GM23338 (cell line): ENCODE results near the gene CASKIN2. TPM values are rescaled to one million over a fixed set of nuclear protein-coding genes. Genes with fewer than 3 reads are reported as not detected.

ENCODE experiments used
- ATAC-seq: fragments of 200-7000 bp; cut with Tn5 transposase; 3 replicates; pipeline ENCODE4 v1.9.1; 2020
- DNase-seq: peaks from one replicate; pipeline ENCODE4 v3.0.0-alpha.2; 2015; ENCODE audit warnings: low spot score
- H2AFZ ChIP-seq: fragments of 200-600 bp; sonication (generic); 2 replicates; pipeline ENCODE4 v1.8.0; 2016; ENCODE audit warnings: antibody characterized with exemption, mild to moderate bottlenecking, moderate library complexity
- H3F3A ChIP-seq: fragments of 200-600 bp; sonication (generic); replicated peaks from 2 replicates; pipeline ENCODE4 v1.8.0; 2017; ENCODE audit warnings: antibody characterized with exemption, mixed run types, low read depth
- H3K27ac ChIP-seq: fragments of 200-600 bp; sonication (generic); 2 replicates; pipeline ENCODE4 v1.6.1; 2016; ENCODE audit warnings: low read depth
- H3K27me3 ChIP-seq: fragments of 200-600 bp; sonication (generic); 2 replicates; pipeline ENCODE4 v1.8.0; 2016; ENCODE audit warnings: mild to moderate bottlenecking, mixed run types, moderate library complexity; ENCODE audit not compliant: insufficient read depth
- H3K36me3 ChIP-seq: fragments of 200-600 bp; sonication (generic); 2 replicates; pipeline ENCODE4 v1.8.0; 2016; ENCODE audit warnings: mild to moderate bottlenecking; ENCODE audit not compliant: insufficient read depth
- H3K4me1 ChIP-seq: fragments of 200-600 bp; sonication (generic); 2 replicates; pipeline ENCODE4 v1.8.0; 2016; ENCODE audit warnings: mild to moderate bottlenecking, moderate library complexity; ENCODE audit not compliant: insufficient read depth
- H3K4me2 ChIP-seq: fragments of 200-600 bp; sonication (generic); 2 replicates; pipeline ENCODE4 v1.7.1; 2017; ENCODE audit warnings: mixed run types
- H3K4me3 ChIP-seq: fragments of 200-600 bp; sonication (generic); 2 replicates; pipeline ENCODE4 v1.6.1; 2016; ENCODE audit warnings: mixed run types
- H3K79me2 ChIP-seq: fragments of 200-600 bp; sonication (generic); replicated peaks from 2 replicates; pipeline ENCODE4 v1.8.0; 2017; ENCODE audit warnings: mild to moderate bottlenecking; ENCODE audit not compliant: insufficient read depth
- H3K9me2 ChIP-seq: fragments of 200-600 bp; sonication (generic); 2 replicates; pipeline ENCODE4 v1.8.0; 2017; ENCODE audit not compliant: insufficient read depth
- H4K20me1 ChIP-seq: fragments of 200-600 bp; sonication (generic); replicated peaks from 2 replicates; pipeline ENCODE4 v1.8.0; 2017; ENCODE audit warnings: mild to moderate bottlenecking; ENCODE audit not compliant: insufficient read depth
- H3K27ac Mint-ChIP-seq: 2 replicates; pipeline ENCODE4 v1.8.0; 2020; ENCODE audit warnings: inconsistent platforms, mild to moderate bottlenecking, moderate library complexity, mixed read lengths
- H3K27me3 Mint-ChIP-seq: 3 replicates; pipeline ENCODE4 v1.8.0; 2022; ENCODE audit warnings: low read depth, mild to moderate bottlenecking, moderate library complexity, mixed read lengths, inconsistent platforms; ENCODE audit not compliant: insufficient read depth, poor library complexity
- H3K36me3 Mint-ChIP-seq: 3 replicates; pipeline ENCODE4 v1.8.0; 2021; ENCODE audit warnings: low read depth, mild to moderate bottlenecking, inconsistent platforms, moderate library complexity, mixed read lengths
- H3K4me1 Mint-ChIP-seq: 3 replicates; pipeline ENCODE4 v1.8.0; 2020; ENCODE audit warnings: mild to moderate bottlenecking, inconsistent platforms, mixed read lengths
- H3K4me3 Mint-ChIP-seq: 3 replicates; pipeline ENCODE4 v1.8.0; 2021; ENCODE audit warnings: moderate library complexity, mild to moderate bottlenecking, inconsistent platforms, mixed read lengths
- H3K9me3 Mint-ChIP-seq: 3 replicates; pipeline ENCODE4 v1.8.0; 2020; ENCODE audit warnings: moderate library complexity, mild to moderate bottlenecking, inconsistent platforms, mixed read lengths
- CREB1 ChIP-seq: fragments of 250-450 bp; sonication (Bioruptor Pico); IDR thresholded peaks from 2 replicates; pipeline ENCODE4 v1.5.0; 2020; ENCODE audit warnings: low read depth, mild to moderate bottlenecking, moderate library complexity
- CTCF ChIP-seq, 2 experiments: fragments of 200-600 bp in 1 of 2; sonication (generic) in 1 of 2; conservative IDR thresholded peaks; 2 replicates each; pipeline versions ENCODE4 v1.5.1 to v1.6.1; 2016 to 2017; ENCODE audit warnings: antibody characterized with exemption in 2 of 2, low read depth in 2 of 2, mild to moderate bottlenecking in 2 of 2, moderate library complexity in 1 of 2
- EZH2 ChIP-seq: fragments of 200-600 bp; sonication (generic); IDR thresholded peaks from one replicate; pipeline ENCODE4 v1.8.0; 2017; ENCODE audit warnings: antibody characterized with exemption, mild to moderate bottlenecking, low read depth; ENCODE audit not compliant: unreplicated experiment
- EZH2phosphoT487 ChIP-seq: fragments of 200-600 bp; sonication (generic); IDR thresholded peaks from one replicate; pipeline ENCODE4 v1.8.1; 2018; ENCODE audit warnings: antibody characterized with exemption; ENCODE audit not compliant: unreplicated experiment
- JUNB ChIP-seq: IDR thresholded peaks from one replicate; pipeline ENCODE4 v1.6.1; 2016; ENCODE audit warnings: antibody characterized with exemption; ENCODE audit not compliant: unreplicated experiment
- NANOG ChIP-seq: IDR thresholded peaks from 2 replicates; pipeline ENCODE4 v1.6.1; 2016; ENCODE audit warnings: antibody characterized with exemption, borderline replicate concordance
- POLR2AphosphoS5 ChIP-seq: IDR thresholded peaks from 2 replicates; pipeline ENCODE4 v1.6.1; 2016; ENCODE audit warnings: antibody characterized with exemption, low read depth
- REST ChIP-seq: IDR thresholded peaks from one replicate; pipeline ENCODE4 v1.6.1; 2018; ENCODE audit warnings: antibody characterized with exemption; ENCODE audit not compliant: unreplicated experiment
- STAT1 ChIP-seq: IDR thresholded peaks from one replicate; pipeline ENCODE4 v1.6.1; 2016; ENCODE audit warnings: antibody characterized with exemption; ENCODE audit not compliant: unreplicated experiment
- ZNF114 ChIP-seq: fragments of 250-450 bp; sonication (Bioruptor Pico); IDR thresholded peaks from 2 replicates; pipeline ENCODE4 v1.5.0; 2020; ENCODE audit warnings: mild to moderate bottlenecking, moderate library complexity
- ZNF331 ChIP-seq: fragments of 250-450 bp; sonication (Bioruptor Pico); IDR thresholded peaks from 2 replicates; pipeline ENCODE4 v1.5.0; 2020; ENCODE audit warnings: low read depth, mild to moderate bottlenecking, moderate library complexity
- polyA plus RNA-seq: library from polyadenylated mRNA; unstranded; fragments of >200 nt; fragmentation: Nextera tagmentation; extraction: Ambion mirVana; gene quantifications from 2 replicates; pipeline ENCODE4 v1.2.1, GENCODE V29; 2016
- total RNA-seq: library from RNA; depleted of rRNA; stranded (reverse); fragments of >200 nt; shearing (Covaris generic); gene quantifications from 2 replicates; pipeline ENCODE4 v1.2.3, GENCODE V29; 2014
- TF ChIP-seq, protein P1 (sequence below): IDR thresholded peaks from 2 replicates; pipeline ENCODE4 v1.6.1; 2016; ENCODE audit warnings: antibody characterized with exemption
- TF ChIP-seq, protein P2 (sequence below): fragments of 250-450 bp; sonication (Bioruptor Pico); IDR thresholded peaks from 2 replicates; pipeline ENCODE4 v1.5.0; 2020; ENCODE audit warnings: mild to moderate bottlenecking, moderate library complexity

CASKIN2 gene
- total and polyA plus RNA-seq, 2 experiments from 2014 or later: 4.9 to 21.5 TPM

GRCh38 chr17:75505152-75505409, 10.3 kb downstream of the CASKIN2 start:
- H3K36me3 ChIP-seq: no peaks in the 10 kb centered on the region

More at GRCh38 chr17:75505152-75505409, 10.3 kb downstream of the CASKIN2 start:
- H3K27ac Mint-ChIP-seq: no peak overlapping the region
- H3K36me3 Mint-ChIP-seq: peaks cover 12% of the 10 kb centered on the region; the same call in 2 of the 3 replicates
- no peak overlapping the region for H3K27ac ChIP-seq
- peaks cover 7% of the 10 kb centered on the region for H3K27me3 Mint-ChIP-seq
- ATAC-seq: no peak
- H3K4me3 Mint-ChIP-seq: no peak overlapping the region
- no peaks in the 10 kb centered on the region for H3K9me3 Mint-ChIP-seq
- H3K79me2 ChIP-seq: no peaks in the 10 kb centered on the region
- no peak overlapping the region for H2AFZ ChIP-seq
- H3K4me1 ChIP-seq: no peaks in the 10 kb centered on the region
- H3K27me3 ChIP-seq: no peaks in the 10 kb centered on the region
- no peaks in the 10 kb centered on the region for H3F3A ChIP-seq
- DNase-seq: no peak
- no peaks in the 10 kb centered on the region for H4K20me1 ChIP-seq
- no peak for TF ChIP-seq NANOG
- TF ChIP-seq JUNB: no peak
- no peak for TF ChIP-seq CREB1 (CRISPR knock-in tag)
- TF ChIP-seq, protein P1, sequence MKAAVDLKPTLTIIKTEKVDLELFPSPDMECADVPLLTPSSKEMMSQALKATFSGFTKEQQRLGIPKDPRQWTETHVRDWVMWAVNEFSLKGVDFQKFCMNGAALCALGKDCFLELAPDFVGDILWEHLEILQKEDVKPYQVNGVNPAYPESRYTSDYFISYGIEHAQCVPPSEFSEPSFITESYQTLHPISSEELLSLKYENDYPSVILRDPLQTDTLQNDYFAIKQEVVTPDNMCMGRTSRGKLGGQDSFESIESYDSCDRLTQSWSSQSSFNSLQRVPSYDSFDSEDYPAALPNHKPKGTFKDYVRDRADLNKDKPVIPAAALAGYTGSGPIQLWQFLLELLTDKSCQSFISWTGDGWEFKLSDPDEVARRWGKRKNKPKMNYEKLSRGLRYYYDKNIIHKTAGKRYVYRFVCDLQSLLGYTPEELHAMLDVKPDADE: no peak
- no peak for TF ChIP-seq CTCF (conservative IDR thresholded peaks at IDR 0.05; ENCODE audit: low read depth in 2 of 2)
- TF ChIP-seq REST: no peak
- TF ChIP-seq ZNF331: no peak
- TF ChIP-seq EZH2phosphoT487: no peak
- TF ChIP-seq POLR2AphosphoS5: no peak
- no peak for TF ChIP-seq STAT1
- TF ChIP-seq, protein P2, sequence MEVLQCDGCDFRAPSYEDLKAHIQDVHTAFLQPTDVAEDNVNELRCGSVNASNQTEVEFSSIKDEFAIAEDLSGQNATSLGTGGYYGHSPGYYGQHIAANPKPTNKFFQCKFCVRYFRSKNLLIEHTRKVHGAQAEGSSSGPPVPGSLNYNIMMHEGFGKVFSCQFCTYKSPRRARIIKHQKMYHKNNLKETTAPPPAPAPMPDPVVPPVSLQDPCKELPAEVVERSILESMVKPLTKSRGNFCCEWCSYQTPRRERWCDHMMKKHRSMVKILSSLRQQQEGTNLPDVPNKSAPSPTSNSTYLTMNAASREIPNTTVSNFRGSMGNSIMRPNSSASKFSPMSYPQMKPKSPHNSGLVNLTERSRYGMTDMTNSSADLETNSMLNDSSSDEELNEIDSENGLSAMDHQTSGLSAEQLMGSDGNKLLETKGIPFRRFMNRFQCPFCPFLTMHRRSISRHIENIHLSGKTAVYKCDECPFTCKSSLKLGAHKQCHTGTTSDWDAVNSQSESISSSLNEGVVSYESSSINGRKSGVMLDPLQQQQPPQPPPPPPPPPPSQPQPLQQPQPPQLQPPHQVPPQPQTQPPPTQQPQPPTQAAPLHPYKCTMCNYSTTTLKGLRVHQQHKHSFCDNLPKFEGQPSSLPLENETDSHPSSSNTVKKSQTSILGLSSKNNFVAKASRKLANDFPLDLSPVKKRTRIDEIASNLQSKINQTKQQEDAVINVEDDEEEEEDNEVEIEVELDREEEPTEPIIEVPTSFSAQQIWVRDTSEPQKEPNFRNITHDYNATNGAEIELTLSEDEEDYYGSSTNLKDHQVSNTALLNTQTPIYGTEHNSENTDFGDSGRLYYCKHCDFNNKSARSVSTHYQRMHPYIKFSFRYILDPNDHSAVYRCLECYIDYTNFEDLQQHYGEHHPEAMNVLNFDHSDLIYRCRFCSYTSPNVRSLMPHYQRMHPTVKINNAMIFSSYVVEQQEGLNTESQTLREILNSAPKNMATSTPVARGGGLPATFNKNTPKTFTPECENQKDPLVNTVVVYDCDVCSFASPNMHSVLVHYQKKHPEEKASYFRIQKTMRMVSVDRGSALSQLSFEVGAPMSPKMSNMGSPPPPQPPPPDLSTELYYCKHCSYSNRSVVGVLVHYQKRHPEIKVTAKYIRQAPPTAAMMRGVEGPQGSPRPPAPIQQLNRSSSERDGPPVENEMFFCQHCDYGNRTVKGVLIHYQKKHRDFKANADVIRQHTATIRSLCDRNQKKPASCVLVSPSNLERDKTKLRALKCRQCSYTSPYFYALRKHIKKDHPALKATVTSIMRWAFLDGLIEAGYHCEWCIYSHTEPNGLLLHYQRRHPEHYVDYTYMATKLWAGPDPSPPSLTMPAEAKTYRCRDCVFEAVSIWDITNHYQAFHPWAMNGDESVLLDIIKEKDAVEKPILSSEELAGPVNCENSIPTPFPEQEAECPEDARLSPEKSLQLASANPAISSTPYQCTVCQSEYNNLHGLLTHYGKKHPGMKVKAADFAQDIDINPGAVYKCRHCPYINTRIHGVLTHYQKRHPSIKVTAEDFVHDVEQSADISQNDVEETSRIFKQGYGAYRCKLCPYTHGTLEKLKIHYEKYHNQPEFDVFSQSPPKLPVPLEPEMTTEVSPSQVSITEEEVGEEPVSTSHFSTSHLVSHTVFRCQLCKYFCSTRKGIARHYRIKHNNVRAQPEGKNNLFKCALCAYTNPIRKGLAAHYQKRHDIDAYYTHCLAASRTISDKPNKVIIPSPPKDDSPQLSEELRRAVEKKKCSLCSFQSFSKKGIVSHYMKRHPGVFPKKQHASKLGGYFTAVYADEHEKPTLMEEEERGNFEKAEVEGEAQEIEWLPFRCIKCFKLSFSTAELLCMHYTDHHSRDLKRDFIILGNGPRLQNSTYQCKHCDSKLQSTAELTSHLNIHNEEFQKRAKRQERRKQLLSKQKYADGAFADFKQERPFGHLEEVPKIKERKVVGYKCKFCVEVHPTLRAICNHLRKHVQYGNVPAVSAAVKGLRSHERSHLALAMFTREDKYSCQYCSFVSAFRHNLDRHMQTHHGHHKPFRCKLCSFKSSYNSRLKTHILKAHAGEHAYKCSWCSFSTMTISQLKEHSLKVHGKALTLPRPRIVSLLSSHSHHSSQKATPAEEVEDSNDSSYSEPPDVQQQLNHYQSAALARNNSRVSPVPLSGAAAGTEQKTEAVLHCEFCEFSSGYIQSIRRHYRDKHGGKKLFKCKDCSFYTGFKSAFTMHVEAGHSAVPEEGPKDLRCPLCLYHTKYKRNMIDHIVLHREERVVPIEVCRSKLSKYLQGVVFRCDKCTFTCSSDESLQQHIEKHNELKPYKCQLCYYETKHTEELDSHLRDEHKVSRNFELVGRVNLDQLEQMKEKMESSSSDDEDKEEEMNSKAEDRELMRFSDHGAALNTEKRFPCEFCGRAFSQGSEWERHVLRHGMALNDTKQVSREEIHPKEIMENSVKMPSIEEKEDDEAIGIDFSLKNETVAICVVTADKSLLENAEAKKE (CRISPR knock-in tag): no peak
- TF ChIP-seq ZNF114: no peak
- TF ChIP-seq EZH2: no peak
- no peaks in the 10 kb centered on the region; the same call in 2 of the 3 replicates for H3K4me1 Mint-ChIP-seq
- H3K4me3 ChIP-seq: no peak overlapping the region
- no peak overlapping the region for H3K4me2 ChIP-seq
- no peaks in the 10 kb centered on the region for H3K9me2 ChIP-seq
